Panc1 (cell line): ENCODE data around the gene GNA12. TPM values are rescaled to one million over a fixed set of nuclear protein-coding genes. Genes with fewer than 3 reads are reported as not detected.

ENCODE experiments used
- ATAC-seq: fragments of 200-7000 bp; cut with Tn5 transposase; 2 replicates; pipeline ENCODE4 v1.9.1; 2020; ENCODE audit warnings: mild to moderate bottlenecking, moderate library complexity
- BruUV-seq: library from RNA; stranded (reverse); fragments of 400-500 nt; replicated peaks from 2 replicates; lab custom pipeline; 2021; lab: Mats Ljungman, UMichigan
- CTCF ChIA-PET: fragments of 300-600 bp; sonication (Branson Sonifier 250); formaldehyde crosslinking; loops from one replicate; lab custom pipeline; 2022; ENCODE audit warnings: antibody characterized with exemption; lab: Charles Lee
- POLR2A ChIA-PET: fragments of 300-600 bp; sonication (Branson Sonifier 250); formaldehyde crosslinking; loops from one replicate; lab custom pipeline; 2022; ENCODE audit warnings: antibody characterized with exemption; lab: Charles Lee
- DNase-seq: peaks from one replicate; pipeline ENCODE4 v3.0.0-alpha.2; 2010; ENCODE audit warnings: low read depth, low spot score
- H3K27ac ChIP-seq: 2 replicates; pipeline ENCODE4 v1.5.1; 2011; ENCODE audit warnings: mild to moderate bottlenecking, low read length, inconsistent platforms
- H3K27me3 ChIP-seq: fragments of 200-500 bp; sonication (Bioruptor generic); 2 replicates; pipeline ENCODE4 v1.6.0; 2014; ENCODE audit warnings: low read length, inconsistent platforms; ENCODE audit not compliant: control insufficient read depth, insufficient read depth
- H3K36me3 ChIP-seq: fragments of 200-500 bp; sonication (Bioruptor generic); 2 replicates; pipeline ENCODE4 v1.5.1; 2014; ENCODE audit warnings: inconsistent platforms, mild to moderate bottlenecking, low read length, moderate library complexity; ENCODE audit not compliant: control insufficient read depth, insufficient read depth
- H3K4me1 ChIP-seq: 2 replicates; pipeline ENCODE4 v1.5.1; 2011; ENCODE audit warnings: inconsistent platforms, mild to moderate bottlenecking, low read length, moderate library complexity; ENCODE audit not compliant: control insufficient read depth, insufficient read depth
- H3K4me3 ChIP-seq, 2 experiments: 2 replicates each; pipeline ENCODE4 v1.5.1; 2011 to 2012; ENCODE audit warnings: low read depth in 2 of 2, low read length in 2 of 2, mild to moderate bottlenecking in 2 of 2, inconsistent platforms in 1 of 2, moderate library complexity in 1 of 2
- H3K9me3 ChIP-seq: fragments of 200-500 bp; sonication (Bioruptor generic); 2 replicates; pipeline ENCODE4 v1.5.1; 2014; ENCODE audit warnings: low read depth, mild to moderate bottlenecking, inconsistent platforms, low read length, moderate library complexity; ENCODE audit not compliant: control insufficient read depth, insufficient read depth
- CTCF ChIP-seq: fragments of 450-650 bp; IDR thresholded peaks from 2 replicates; pipeline ENCODE4 v1.5.1; 2017; ENCODE audit warnings: mild to moderate bottlenecking
- POLR2AphosphoS5 ChIP-seq: IDR thresholded peaks from 2 replicates; pipeline ENCODE4 v1.6.1; 2012; ENCODE audit warnings: mild to moderate bottlenecking, low read depth, low read length, moderate library complexity
- SIN3A ChIP-seq: IDR thresholded peaks from 2 replicates; pipeline ENCODE4 v1.6.1; 2012; ENCODE audit warnings: low read depth, mild to moderate bottlenecking, low read length, moderate library complexity, borderline replicate concordance; ENCODE audit not compliant: insufficient read depth
- TCF7L2 ChIP-seq: IDR thresholded peaks from 2 replicates; pipeline ENCODE4 v1.6.1; 2011; ENCODE audit warnings: mild to moderate bottlenecking, low read depth, low read length, inconsistent platforms
- in situ Hi-C: cut with HindIII; loops from 2 replicates; pipeline ENCODE4 v1.10.0; 2016; ENCODE audit warnings: low sequenced_read_pairs, low pct_unique_long_range_greater_than_20kb
- intact Hi-C: fragments of 100-400 bp; cut with micrococcal nuclease; formaldehyde crosslinking; loops from one replicate; pipeline ENCODE4 v1.10.0; 2022; ENCODE audit not compliant: unreplicated experiment
- total RNA-seq: library from RNA; stranded (reverse); gene quantifications from one replicate; pipeline ENCODE4 v1.2.1, GENCODE V29; 2021; ENCODE audit not compliant: unreplicated experiment
- TF ChIP-seq, protein P1 (sequence below), 2 experiments: IDR thresholded peaks; 2 replicates each; pipeline ENCODE4 v1.6.1; 2011 to 2012; ENCODE audit warnings: low read depth in 2 of 2, control low read depth in 1 of 2, low read length in 1 of 2, mild to moderate bottlenecking in 1 of 2, moderate library complexity in 1 of 2; ENCODE audit not compliant: insufficient read depth in 1 of 2

Gene GNA12
- total RNA-seq, 1 experiment from 2014 or later, result 139 TPM

- in situ Hi-C loops (no loop called here), intact Hi-C loops (no loop called here)
- POLR2A ChIA-PET, result no interaction called here
- Histone ChIP-seq H3K4me1 (peaks cover 44% of the 10 kb centered on the region), H3K4me3 (no peak overlapping the region), H3K27me3 (no peaks in the 10 kb centered on the region), H3K9me3 (no peaks in the 10 kb centered on the region), H3K36me3 (no peaks in the 10 kb centered on the region), H3K27ac (0 out of 2 replicates have a peak overlapping the region, but pooled peaks have one; percentile 17)
- BruUV-seq, result no TSS peak
- DNase-seq, result no peak
- CTCF ChIA-PET, result no interaction called here
- TF ChIP-seq SIN3A, result no peak
- TF ChIP-seq TCF7L2, result no peak
- TF ChIP-seq, protein P1, sequence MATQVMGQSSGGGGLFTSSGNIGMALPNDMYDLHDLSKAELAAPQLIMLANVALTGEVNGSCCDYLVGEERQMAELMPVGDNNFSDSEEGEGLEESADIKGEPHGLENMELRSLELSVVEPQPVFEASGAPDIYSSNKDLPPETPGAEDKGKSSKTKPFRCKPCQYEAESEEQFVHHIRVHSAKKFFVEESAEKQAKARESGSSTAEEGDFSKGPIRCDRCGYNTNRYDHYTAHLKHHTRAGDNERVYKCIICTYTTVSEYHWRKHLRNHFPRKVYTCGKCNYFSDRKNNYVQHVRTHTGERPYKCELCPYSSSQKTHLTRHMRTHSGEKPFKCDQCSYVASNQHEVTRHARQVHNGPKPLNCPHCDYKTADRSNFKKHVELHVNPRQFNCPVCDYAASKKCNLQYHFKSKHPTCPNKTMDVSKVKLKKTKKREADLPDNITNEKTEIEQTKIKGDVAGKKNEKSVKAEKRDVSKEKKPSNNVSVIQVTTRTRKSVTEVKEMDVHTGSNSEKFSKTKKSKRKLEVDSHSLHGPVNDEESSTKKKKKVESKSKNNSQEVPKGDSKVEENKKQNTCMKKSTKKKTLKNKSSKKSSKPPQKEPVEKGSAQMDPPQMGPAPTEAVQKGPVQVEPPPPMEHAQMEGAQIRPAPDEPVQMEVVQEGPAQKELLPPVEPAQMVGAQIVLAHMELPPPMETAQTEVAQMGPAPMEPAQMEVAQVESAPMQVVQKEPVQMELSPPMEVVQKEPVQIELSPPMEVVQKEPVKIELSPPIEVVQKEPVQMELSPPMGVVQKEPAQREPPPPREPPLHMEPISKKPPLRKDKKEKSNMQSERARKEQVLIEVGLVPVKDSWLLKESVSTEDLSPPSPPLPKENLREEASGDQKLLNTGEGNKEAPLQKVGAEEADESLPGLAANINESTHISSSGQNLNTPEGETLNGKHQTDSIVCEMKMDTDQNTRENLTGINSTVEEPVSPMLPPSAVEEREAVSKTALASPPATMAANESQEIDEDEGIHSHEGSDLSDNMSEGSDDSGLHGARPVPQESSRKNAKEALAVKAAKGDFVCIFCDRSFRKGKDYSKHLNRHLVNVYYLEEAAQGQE (IDR thresholded peaks at IDR 0.05; ENCODE audit: insufficient read depth in 1 of 2, low read depth in 2 of 2, low read length in 1 of 2), result no peak
- TF ChIP-seq CTCF, result no peak
- no peak for TF ChIP-seq POLR2AphosphoS5
- no peak for ATAC-seq
Measured at GRCh38 chr7:2826771-2827170, 17.3 kb downstream of the GNA12 start.

- Histone ChIP-seq H3K4me3 (no peak overlapping the region), H3K27me3 (no peaks in the 10 kb centered on the region), H3K27ac (peak overlapping the region; percentile 29; the same call in 1 of the 2 replicates), H3K9me3 (no peaks in the 10 kb centered on the region), H3K4me1 (peaks cover 55% of the 10 kb centered on the region), H3K36me3 (no peaks in the 10 kb centered on the region)
- intact Hi-C loops, result no loop called here
- DNase-seq (no peak), ATAC-seq (no peak)
- no TSS peak for BruUV-seq
- CTCF ChIA-PET, result no interaction called here
- in situ Hi-C loops, result no loop called here
- TF ChIP-seq SIN3A (no peak), POLR2AphosphoS5 (no peak), TCF7L2 (no peak)
- TF ChIP-seq, protein P1 (IDR thresholded peaks at IDR 0.05; ENCODE audit: insufficient read depth in 1 of 2, low read depth in 2 of 2, low read length in 1 of 2), result no peak
- POLR2A ChIA-PET, result interaction anchor here (0.6 kb wide), 1 partner anchor 122 kb away, joined by 3 read pairs; no protein-coding TSS in a partner anchor
Measured at GRCh38 chr7:2825559-2826227, 18.4 kb downstream of the GNA12 start.
